ENCODE measurements around the gene PDE4B.

- TF ChIP-seq CTCF (IDR thresholded peaks at IDR 0.05) (no peak), EZH2 (IDR thresholded peaks at IDR 0.05) (no peak)
Measured at GRCh38 chr1:66035616-66036245, 243.0 kb downstream of the PDE4B start.
